Right lobe of liver (tissue), 6 donors: ENCODE measurements around the gene TTLL1. TPM values are rescaled to one million over a fixed set of nuclear protein-coding genes. Genes with fewer than 3 reads are reported as not detected.

Experiments used
- ATAC-seq, 4 donors: fragments of 200-7000 bp; cut with Tn5 transposase; one replicate each; pipeline ENCODE4 v1.9.1; 2020; ENCODE audit warnings: mild to moderate bottlenecking in 4 of 4, moderate library complexity in 4 of 4
- DNase-seq, 3 donors: peaks; one replicate each; pipeline ENCODE4 v3.0.0-alpha.2; 2020
- H3K27ac ChIP-seq, 3 donors: fragments of 200-600 bp; one replicate each; pipeline ENCODE4 v1.8.0; 2022
- H3K27me3 ChIP-seq, 2 donors: fragments of 200-600 bp; one replicate each; pipeline ENCODE4 v1.8.0; 2022
- H3K36me3 ChIP-seq, 4 donors: fragments of 200-600 bp; sonication (generic) in 1 of 4; one replicate each; pipeline versions ENCODE4 v1.5.1 to v1.8.0; 2017 to 2022; ENCODE audit warnings: control low read depth in 1 of 4
- H3K4me1 ChIP-seq, 4 donors: fragments of 200-600 bp; sonication (generic) in 1 of 4; one replicate each; pipeline versions ENCODE4 v1.5.1 to v1.8.0; 2017 to 2022; ENCODE audit warnings: control low read depth in 1 of 4
- H3K4me3 ChIP-seq, 3 donors: fragments of 200-600 bp; one replicate each; pipeline ENCODE4 v1.8.0; 2022
- H3K9me3 ChIP-seq, 4 donors: fragments of 200-600 bp; sonication (generic) in 1 of 4; one replicate each; pipeline versions ENCODE4 v1.5.1 to v1.8.0; 2017 to 2022; ENCODE audit warnings: control low read depth in 1 of 4
- POLR2A ChIP-seq: fragments of 450-650 bp; IDR thresholded peaks from one replicate; pipeline ENCODE4 v1.6.1; 2017; ENCODE audit warnings: antibody characterized with exemption, mild to moderate bottlenecking
- WGBS: methylation state at CpG from one replicate; pipeline ENCODE4 v1.1.6; 2018; ENCODE audit warnings: low coverage, low lambda C conversion rate; ENCODE audit not compliant: insufficient coverage; ENCODE audit errors: missing lambda C conversion rate; 5-methylcytosine and 5-hydroxymethylcytosine counted together
- intact Hi-C, 2 donors: fragments of 100-400 bp; cut with DNase I; formaldehyde crosslinking; loops; one replicate each; pipeline versions ENCODE4 v1.11.2 to v1.14.1; 2022
- total RNA-seq, 6 experiments: library from RNA; depleted of rRNA in 2 of 6; stranded (reverse); fragments of >200 nt in 2 of 6; fragmentation: NEBNext Ultra II Directional in 3 of 6; extraction: Animal tissue kit (Norgen Biotek cat#: 25700) in 3 of 6; gene quantifications; one replicate each; pipeline versions ENCODE4 v1.1.0 to v1.2.4, GENCODE V29; 2016 to 2023
- TF ChIP-seq, protein P1 (sequence below), 4 donors: fragments of 200-600 bp in 3 of 4; fragments of 450-650 bp in 1 of 4; IDR thresholded peaks; one replicate each; pipeline versions ENCODE4 v1.5.1 to v1.8.0; 2016 to 2022; ENCODE audit warnings: antibody characterized with exemption in 4 of 4, mild to moderate bottlenecking in 2 of 4
- donor health status: DM: no; HTN: yes; CAD: no.
- donor health status: DM: no; HTN: no; CAD: no.
- donor health status: DM: no; HTN: no; CAD: no.
- donor health status: DM: no; HTN: yes; CAD: no.
- donor health status: DM: no; HTN: yes; CAD: no.

TTLL1 gene
- total RNA-seq, 6 experiments from 2014 or later, result 0.97 to 2.0 (median 1.3) TPM

- no peak for ATAC-seq
- no peak overlapping the region for H3K27ac ChIP-seq
- TF ChIP-seq, protein P1, sequence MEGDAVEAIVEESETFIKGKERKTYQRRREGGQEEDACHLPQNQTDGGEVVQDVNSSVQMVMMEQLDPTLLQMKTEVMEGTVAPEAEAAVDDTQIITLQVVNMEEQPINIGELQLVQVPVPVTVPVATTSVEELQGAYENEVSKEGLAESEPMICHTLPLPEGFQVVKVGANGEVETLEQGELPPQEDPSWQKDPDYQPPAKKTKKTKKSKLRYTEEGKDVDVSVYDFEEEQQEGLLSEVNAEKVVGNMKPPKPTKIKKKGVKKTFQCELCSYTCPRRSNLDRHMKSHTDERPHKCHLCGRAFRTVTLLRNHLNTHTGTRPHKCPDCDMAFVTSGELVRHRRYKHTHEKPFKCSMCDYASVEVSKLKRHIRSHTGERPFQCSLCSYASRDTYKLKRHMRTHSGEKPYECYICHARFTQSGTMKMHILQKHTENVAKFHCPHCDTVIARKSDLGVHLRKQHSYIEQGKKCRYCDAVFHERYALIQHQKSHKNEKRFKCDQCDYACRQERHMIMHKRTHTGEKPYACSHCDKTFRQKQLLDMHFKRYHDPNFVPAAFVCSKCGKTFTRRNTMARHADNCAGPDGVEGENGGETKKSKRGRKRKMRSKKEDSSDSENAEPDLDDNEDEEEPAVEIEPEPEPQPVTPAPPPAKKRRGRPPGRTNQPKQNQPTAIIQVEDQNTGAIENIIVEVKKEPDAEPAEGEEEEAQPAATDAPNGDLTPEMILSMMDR (IDR thresholded peaks at IDR 0.05), result no peak
- TF ChIP-seq POLR2A, result no peak
- no peaks in the 10 kb centered on the region for H3K9me3 ChIP-seq
- H3K36me3 ChIP-seq, result no peaks in the 10 kb centered on the region
- no peak overlapping the region for H3K4me3 ChIP-seq
- 90% methylated on average over 3 of the region's 4 CpGs for WGBS
- intact Hi-C loops, result no loop called here
- no peak for DNase-seq
- peaks cover 0 to 8% (median 0%) of the 10 kb centered on the region in 4 donors for H3K4me1 ChIP-seq
- no peaks in the 10 kb centered on the region for H3K27me3 ChIP-seq
Observed at GRCh38 chr22:43099095-43099494, 9.9 kb upstream of the TTLL1 start.

DNA sequence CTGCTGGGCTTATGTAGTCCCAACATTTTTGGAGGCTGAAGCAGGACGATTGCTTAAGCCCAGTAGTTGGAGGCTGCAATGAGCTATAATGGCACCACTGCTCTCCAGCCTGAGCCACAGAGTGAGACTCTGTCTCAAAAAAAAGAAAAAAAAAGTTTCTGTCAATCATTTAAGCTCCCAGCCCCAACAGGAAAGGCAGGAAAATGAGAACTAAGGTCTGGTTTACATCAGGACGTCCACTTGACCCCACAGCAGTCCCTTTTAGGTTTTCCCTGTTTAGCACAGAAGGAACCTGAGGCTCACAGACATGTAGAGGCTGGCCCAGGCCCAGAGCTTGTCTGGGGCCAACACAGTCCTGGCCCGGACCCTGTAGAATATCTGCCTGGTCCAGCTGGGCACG lies 9.2 kb upstream of the TTLL1 start:
- H3K27ac ChIP-seq, result no peak overlapping the region
- DNase-seq, result no peak
- no peak overlapping the region for H3K4me3 ChIP-seq
- intact Hi-C loops, result no loop called here
- peaks cover 0 to under 1% (median 0%) of the 10 kb centered on the region in 4 donors for H3K4me1 ChIP-seq
- H3K27me3 ChIP-seq, result no peaks in the 10 kb centered on the region
- TF ChIP-seq POLR2A, result no peak
- TF ChIP-seq, protein P1 (IDR thresholded peaks at IDR 0.05), result no peak
- ATAC-seq, result no peak
- H3K36me3 ChIP-seq, result no peaks in the 10 kb centered on the region
- H3K9me3 ChIP-seq, result no peaks in the 10 kb centered on the region
- WGBS, result 59% methylated on average over 4 of the region's 4 CpGs

GRCh38 chr22:43096420-43096819 lies 7.2 kb upstream of the TTLL1 start:
- no peaks in the 10 kb centered on the region for H3K9me3 ChIP-seq
- no peaks in the 10 kb centered on the region for H3K27me3 ChIP-seq
- intact Hi-C loops, result no loop called here
- WGBS, result 80% methylated on average over 8 of the region's 8 CpGs
- no peak overlapping the region for H3K4me3 ChIP-seq
- DNase-seq (no peak), ATAC-seq (no peak)
- no peaks in the 10 kb centered on the region for H3K4me1 ChIP-seq
- no peak overlapping the region for H3K27ac ChIP-seq
- no peak for TF ChIP-seq POLR2A
- no peaks in the 10 kb centered on the region for H3K36me3 ChIP-seq

- DNase-seq (no peak), ATAC-seq (no peak)
Observed at GRCh38 chr22:43094551-43094950, 5.4 kb upstream of the TTLL1 start.

GRCh38 chr22:43094085-43094484 lies 4.9 kb upstream of the TTLL1 start:
- H3K9me3 ChIP-seq, result no peaks in the 10 kb centered on the region

More at GRCh38 chr22:43094551-43094950, 5.4 kb upstream of the TTLL1 start:
- Histone ChIP-seq H3K9me3 (no peaks in the 10 kb centered on the region), H3K27ac (no peak overlapping the region), H3K27me3 (no peaks in the 10 kb centered on the region), H3K4me3 (no peak overlapping the region), H3K4me1 (peaks cover 0 to 5% (median 0%) of the 10 kb centered on the region in 4 donors), H3K36me3 (no peaks in the 10 kb centered on the region)
- intact Hi-C loops, result no loop called here
- 80% methylated on average over 1 of the region's 4 CpGs for WGBS
- TF ChIP-seq, protein P1 (IDR thresholded peaks at IDR 0.05), result no peak
- no peak for TF ChIP-seq POLR2A

More at GRCh38 chr22:43094085-43094484, 4.9 kb upstream of the TTLL1 start:
- H3K4me1 ChIP-seq, result peaks cover 0 to 7% (median 0%) of the 10 kb centered on the region in 4 donors
- H3K4me3 ChIP-seq, result no peak overlapping the region
- H3K27me3 ChIP-seq, result no peaks in the 10 kb centered on the region
- no peak for TF ChIP-seq POLR2A
- TF ChIP-seq, protein P1 (IDR thresholded peaks at IDR 0.05), result peak in 1 of 4 donors; percentile 9
- no peaks in the 10 kb centered on the region for H3K36me3 ChIP-seq
- ATAC-seq (peak in 2 of 4 donors; percentile 6 to 26), DNase-seq (peak; percentile 47 to 64 (median 54))
- H3K27ac ChIP-seq, result no peak overlapping the region
- intact Hi-C loops, result no loop called here
- 26% methylated on average over 2 of the region's 7 CpGs for WGBS
